Muscle of arm (tissue), 12 donors: ENCODE measurements around the gene CKS1B. TPM values are rescaled to one million over a fixed set of nuclear protein-coding genes. Genes with fewer than 3 reads are reported as not detected.

Source experiments
- DNase-seq: peaks from one replicate; pipeline ENCODE4 v3.0.0-alpha.2; 2013
- polyA plus RNA-seq, 12 donors: library from polyadenylated mRNA; unstranded; fragments of 120-200 nt; gene quantifications; one replicate each; pipeline ENCODE4 v1.2.1, GENCODE V29; 2013; ENCODE audit not compliant: insufficient read length in 12 of 12

The CKS1B gene
- polyA plus RNA-seq, 12 donors, result 44.1 to 77.4 (median 65.4) TPM; not detected in 1

- DNase-seq, result no peak
Measured at GRCh38 chr1:154944401-154945159, 29.9 kb upstream of the CKS1B start.

GRCh38 chr1:154945160-154945961 is 29.1 kb upstream of the CKS1B start:
- no peak for DNase-seq

GRCh38 chr1:154945962-154946850 is 28.3 kb upstream of the CKS1B start:
- no peak for DNase-seq

- DNase-seq, result no peak
Measured at GRCh38 chr1:154948079-154948478, 26.4 kb upstream of the CKS1B start.

DNA sequence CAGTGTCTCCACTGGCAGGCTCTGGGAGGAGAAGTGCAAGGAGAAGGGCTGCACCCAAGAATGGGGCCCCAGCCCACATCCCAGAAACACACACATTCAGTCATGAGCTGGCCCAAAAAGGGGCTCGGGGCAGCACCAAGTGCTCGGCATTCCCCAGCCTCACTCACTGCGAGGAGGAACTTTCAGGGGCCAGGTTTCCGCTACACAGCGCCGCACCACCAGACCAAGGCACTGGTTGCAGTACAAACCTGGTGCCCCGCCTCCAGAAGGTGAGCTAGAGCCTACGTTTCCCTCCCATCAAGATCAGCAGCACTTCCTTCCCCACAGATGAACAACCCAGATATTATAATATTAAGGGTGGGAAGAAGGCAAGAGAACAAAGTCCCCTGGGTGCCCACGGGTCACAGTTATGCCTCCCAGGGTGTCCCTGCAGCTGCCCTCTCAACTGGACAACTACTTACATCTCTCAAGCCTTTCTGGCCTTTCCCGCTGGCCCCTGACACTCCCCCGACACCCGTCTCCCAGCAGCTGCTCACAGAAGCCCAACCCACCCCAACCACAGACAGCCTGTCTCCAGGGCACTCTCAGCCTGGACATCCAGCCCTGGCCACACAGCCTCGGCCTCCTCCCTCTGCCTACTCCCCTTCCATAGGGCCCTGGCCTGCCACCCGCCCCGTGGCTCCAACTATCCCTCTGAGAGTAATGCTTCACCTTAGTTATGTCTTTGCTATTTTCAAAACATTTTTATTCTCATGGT is 22.4 kb upstream of the CKS1B start:
- no peak for DNase-seq

DNA sequence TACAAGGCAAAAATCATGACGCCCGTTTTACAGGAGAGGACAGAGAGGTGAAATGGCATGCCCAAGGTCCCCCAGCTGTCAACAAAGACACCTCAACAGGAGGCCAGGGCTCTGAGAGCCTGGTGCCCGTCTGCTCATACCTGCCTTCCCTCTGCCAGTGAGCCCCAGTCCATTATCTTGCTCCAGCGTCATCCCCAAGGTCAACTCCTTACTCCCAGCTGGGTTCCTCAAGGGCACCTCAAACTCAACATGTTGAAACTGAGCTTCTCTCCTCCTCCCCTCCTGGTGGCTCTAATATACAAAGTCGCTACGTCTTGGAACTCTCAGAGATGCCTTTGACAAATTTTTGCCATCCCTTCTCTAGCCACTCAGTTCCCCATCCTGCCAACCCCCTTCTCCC is 21.8 kb upstream of the CKS1B start:
- DNase-seq, result no peak

DNA sequence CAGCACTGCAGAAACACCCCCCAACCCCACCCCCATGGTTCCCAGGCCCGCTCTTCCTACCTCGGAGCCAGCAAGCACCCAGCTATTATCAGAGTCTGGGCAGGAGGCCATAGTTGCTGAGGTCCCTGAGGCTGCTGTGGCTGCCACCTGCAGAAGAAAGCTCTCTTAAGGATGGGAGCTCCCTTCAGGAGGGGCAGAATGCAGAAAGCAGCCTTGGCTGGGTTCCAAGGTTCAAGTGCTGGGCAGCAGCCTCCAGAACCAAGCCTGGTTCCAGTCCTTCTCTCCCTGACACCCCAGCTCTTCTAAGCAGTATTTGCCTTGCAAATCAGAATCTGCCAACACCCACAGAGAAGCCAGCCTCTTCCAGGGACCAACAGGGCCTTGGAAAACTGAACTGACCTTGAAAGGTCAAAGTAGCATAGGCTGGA is 20.9 kb upstream of the CKS1B start:
- no peak for DNase-seq

GRCh38 chr1:154954541-154954940 is 19.9 kb upstream of the CKS1B start:
- DNase-seq, result no peak

- no peak for DNase-seq
Measured at GRCh38 chr1:154955039-154955717, 19.3 kb upstream of the CKS1B start.

DNA sequence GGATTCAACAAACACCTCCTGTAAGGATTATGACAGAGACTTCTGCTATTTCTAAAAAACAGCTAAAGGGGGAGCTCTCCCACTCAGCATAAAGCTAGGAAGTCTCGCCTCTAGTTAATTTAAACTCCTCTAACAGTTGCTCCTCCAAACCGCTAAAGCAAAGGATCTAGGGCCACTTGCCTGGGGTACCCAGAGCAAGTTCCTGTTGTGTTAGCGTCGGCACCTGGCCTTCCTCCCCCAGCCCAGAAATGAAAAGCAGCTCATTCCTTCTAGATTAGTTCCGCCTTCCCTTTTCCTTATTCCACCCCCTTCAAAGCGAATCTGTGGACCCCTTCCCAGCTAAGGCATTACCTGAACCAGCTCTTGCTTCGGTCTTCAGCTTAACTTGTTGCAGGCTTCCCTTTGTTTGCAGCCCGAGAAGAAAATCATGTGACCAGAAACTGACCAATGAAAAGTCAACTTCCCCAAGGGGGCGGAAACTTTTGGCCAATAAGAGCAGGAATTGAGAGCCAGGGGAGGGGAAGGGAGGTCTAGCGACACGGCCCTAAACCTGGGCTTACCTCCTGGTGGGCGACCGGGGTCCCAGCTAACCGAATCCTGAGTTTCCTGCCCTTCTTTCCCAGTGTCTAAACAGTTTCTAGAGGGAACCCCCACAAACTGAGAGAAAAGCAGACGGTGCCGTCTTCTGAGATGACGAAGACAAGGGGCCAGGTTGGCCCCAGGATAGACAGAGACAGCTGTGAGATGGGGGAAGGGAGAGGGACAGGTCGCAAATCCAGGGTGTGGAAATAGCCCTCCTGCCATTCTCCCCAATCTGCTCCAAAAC is 18.6 kb upstream of the CKS1B start, which contains the start of gene PBXIP1:
PBXIP1 (minus strand) TSS at position 382 of the 826 bp plus-strand sequence. CDS start 2,378 bp downstream, outside the sequence.
- peak; percentile 95 for DNase-seq

DNA sequence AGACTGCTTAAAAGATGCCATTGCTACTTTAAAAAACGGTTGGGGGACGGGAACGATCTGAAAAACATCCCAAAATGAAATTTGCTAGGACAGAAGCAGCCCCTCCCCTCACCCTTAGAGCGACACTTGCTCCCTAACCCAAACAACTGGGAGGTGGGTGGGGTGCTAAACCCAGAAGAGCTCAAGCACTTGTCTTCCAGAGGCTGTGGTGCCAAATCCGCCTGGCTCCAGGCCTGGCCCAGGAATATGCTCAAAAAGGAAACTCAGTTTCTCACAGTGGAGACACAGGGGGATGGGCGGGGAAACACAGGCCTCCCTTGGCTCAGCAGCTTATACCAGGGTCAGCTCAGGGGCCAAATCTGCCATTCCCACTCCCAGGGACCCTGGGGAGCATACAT is 17.9 kb upstream of the CKS1B start:
- peak; percentile 60 for DNase-seq

DNA sequence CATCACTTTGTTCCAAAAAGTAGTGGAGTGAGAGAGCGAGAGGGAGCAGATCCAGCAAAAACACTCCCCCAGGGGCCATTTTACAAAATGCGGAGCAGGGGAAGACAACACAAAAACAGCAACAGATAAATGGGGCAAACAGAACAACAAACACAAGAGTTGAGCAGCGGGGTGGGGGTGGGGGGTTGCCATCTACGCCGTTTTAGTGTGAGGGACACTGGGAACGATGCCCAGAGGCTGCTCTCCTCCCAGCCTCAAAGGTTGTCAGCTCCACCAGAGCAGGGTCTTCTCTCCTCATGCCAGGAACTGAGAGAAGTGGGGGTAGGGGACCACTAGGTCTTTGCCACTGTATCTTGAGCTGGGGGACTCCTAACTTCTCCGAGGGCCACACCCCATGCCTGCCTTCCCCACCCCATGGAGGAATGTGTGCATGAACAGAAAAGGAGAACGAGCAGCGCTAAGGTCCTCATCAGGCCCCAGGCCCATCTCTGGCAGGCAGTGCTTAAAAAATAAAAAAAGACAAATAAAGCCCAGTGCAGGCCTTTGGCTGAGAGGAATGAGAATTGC is 17.3 kb upstream of the CKS1B start:
- no peak for DNase-seq

DNA sequence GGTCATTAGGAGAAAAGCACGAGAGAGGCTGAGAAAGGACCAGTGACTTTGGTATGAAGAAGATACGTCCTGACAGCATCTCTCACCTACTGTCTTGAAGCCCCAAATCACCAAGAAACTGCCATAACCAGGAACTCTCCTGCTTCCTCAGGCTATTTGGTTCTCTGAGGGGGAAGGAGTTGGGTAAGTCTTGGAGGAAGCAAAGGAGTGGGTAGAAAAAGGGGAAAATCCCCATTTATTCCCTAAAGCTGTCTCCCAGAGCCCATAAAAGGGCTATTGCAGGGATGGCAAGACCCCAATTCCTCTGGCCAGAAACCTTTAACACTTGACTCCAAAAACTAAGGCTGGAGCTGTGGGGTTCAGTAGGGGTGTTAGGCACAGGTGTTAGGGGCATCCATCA is 16.4 kb upstream of the CKS1B start:
- DNase-seq, result no peak

GRCh38 chr1:154958681-154959425 is 15.6 kb upstream of the CKS1B start:
- no peak for DNase-seq

GRCh38 chr1:154959426-154959780 is 15.1 kb upstream of the CKS1B start:
- no peak for DNase-seq

DNA sequence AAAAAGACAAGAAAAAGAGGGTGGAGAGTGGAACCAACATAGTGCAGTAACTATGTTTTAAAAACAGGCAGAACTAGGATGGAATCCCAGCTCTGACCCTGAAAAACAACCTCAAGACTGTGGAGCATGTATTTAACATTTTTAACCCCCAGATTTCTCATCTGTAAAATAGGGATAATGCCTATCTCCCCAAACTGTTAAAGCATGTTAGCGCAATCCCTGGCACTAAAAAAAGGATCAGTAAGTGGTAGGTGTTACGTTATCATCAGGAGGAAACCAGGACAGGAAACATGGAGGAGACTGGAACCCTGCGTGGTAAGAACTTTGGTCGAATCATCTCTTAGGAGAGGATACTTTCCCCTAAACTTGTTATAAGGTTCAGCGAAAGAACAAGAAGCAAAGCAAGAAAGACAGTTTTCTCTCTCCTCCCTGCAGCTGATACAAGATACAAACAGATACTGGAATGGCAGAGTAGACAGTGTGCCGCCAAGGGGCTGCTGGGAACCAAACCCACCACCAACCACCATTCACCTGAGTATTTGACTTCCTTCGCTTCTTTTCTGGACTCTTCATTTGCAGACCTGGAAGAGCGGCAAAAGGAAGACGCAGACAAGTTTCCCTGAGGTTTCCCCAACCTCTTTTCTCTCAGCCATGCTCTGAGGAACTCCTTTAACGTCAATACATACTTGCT is 13.9 kb upstream of the CKS1B start:
- no peak for DNase-seq

DNA sequence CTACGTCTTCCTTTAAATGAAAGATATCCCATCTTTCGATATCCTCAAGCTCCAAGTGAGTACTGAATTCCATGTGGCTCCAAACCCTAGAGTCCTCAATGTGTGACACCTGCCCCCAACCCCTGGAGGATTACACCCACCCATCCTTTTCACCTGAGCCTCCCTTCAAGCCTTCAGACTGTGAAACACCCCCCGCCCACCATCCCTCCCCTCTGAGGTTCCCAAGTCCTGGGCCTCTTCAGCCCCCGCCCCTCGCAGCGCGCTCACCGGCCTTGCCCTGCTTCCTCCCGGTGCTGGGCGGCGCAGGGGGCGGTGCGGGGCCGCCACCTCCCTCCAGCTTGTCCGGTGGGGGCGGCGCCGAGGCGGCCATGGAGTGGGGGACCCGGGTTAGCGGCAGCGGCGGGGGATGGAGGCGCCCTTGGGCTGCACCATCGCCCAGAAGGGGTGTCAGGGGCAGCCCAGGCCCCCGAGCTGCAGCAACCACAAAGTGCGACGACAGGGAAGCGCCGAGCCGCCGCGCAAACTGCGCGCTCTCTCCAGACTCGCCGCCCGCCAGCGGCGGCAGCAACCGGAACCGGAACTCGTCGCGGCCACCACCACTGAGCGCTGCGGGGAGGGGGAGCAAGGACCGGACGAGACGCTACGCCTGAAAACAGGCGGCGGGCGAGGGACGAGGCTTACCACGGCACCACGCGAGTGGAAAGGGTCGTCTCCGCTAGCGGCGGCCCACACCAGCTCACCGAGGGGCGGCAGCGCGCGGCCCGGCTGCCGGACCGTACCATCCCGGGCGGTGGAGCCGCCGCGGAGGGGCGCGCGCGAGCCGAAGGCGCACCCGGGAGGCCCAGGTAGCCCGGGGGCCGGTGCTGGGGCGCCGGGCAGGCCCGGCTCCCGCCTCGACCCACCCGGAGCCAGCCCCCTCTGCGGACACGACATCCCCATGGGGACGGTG is 13.0 kb upstream of the CKS1B start, which contains the start of gene PYGO2:
PYGO2 (minus strand) TSS at position 576 of the 949 bp plus-strand sequence; CDS start at position 370, 206 bp downstream.
- peak; percentile 84 for DNase-seq
